ENCODE data around the gene RAD51B.

DNA sequence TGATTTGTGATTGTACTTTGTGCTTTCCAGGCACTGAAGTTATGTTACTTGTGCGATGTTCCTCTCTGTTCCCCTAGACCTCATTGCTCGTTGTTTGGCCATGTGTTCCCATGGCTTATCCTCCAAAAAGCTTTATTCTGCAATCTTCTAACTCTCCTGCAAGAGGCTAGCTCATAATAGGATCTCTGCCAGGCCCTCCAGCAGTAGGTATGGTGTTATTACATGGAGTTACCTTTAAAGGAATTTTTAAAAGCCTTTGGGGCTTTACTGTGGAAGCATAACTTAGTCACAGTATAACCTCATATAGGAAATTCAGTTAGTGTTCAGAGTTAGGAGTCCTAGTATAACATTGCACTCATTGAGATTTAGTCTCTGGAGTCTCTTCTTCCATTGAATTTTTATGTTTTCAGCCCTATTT lies 292.3 kb downstream of the RAD51B start:
- TF ChIP-seq, protein P1, sequence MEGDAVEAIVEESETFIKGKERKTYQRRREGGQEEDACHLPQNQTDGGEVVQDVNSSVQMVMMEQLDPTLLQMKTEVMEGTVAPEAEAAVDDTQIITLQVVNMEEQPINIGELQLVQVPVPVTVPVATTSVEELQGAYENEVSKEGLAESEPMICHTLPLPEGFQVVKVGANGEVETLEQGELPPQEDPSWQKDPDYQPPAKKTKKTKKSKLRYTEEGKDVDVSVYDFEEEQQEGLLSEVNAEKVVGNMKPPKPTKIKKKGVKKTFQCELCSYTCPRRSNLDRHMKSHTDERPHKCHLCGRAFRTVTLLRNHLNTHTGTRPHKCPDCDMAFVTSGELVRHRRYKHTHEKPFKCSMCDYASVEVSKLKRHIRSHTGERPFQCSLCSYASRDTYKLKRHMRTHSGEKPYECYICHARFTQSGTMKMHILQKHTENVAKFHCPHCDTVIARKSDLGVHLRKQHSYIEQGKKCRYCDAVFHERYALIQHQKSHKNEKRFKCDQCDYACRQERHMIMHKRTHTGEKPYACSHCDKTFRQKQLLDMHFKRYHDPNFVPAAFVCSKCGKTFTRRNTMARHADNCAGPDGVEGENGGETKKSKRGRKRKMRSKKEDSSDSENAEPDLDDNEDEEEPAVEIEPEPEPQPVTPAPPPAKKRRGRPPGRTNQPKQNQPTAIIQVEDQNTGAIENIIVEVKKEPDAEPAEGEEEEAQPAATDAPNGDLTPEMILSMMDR (IDR thresholded peaks at IDR 0.05): no peak
- no peak for TF ChIP-seq POLR2A (IDR thresholded peaks at IDR 0.05)
